Gastroesophageal sphincter (tissue), 3 donors: ENCODE results near the gene FANCF.

Experiments used
- CTCF ChIP-seq, 4 experiments: fragments of 200-600 bp in 2 of 4; fragments of 450-650 bp in 2 of 4; sonication (generic) in 1 of 4; IDR thresholded peaks; one replicate each; pipeline ENCODE4 v1.5.1; 2017 to 2019; ENCODE audit warnings: antibody characterized with exemption in 4 of 4, mild to moderate bottlenecking in 2 of 4, moderate library complexity in 2 of 4
- EP300 ChIP-seq: sonication (generic); formaldehyde crosslinking; IDR thresholded peaks from one replicate; pipeline ENCODE4 v1.6.1; 2017; ENCODE audit warnings: antibody characterized with exemption, mild to moderate bottlenecking
- POLR2A ChIP-seq, 2 donors: fragments of 450-650 bp; IDR thresholded peaks; one replicate each; pipeline ENCODE4 v1.6.1; 2017; ENCODE audit warnings: antibody characterized with exemption in 2 of 2, mild to moderate bottlenecking in 2 of 2, moderate library complexity in 1 of 2
- POLR2AphosphoS5 ChIP-seq: sonication (generic); formaldehyde crosslinking; IDR thresholded peaks from one replicate; pipeline ENCODE4 v1.6.1; 2017; ENCODE audit warnings: antibody characterized with exemption

GRCh38 chr11:22602504-22602903, 23.1 kb downstream of the FANCF start:
- no peak for TF ChIP-seq EP300
- no peak for TF ChIP-seq CTCF (IDR thresholded peaks at IDR 0.05)
- TF ChIP-seq POLR2AphosphoS5, result no peak
- TF ChIP-seq POLR2A (IDR thresholded peaks at IDR 0.05), result no peak
